NT2/D1 (cell line): ENCODE results near the gene MAPK11.

Experiments used
- SUZ12 ChIP-seq: IDR thresholded peaks from 2 replicates; pipeline ENCODE4 v1.6.1; 2011; ENCODE audit not compliant: insufficient read length, insufficient read depth; ENCODE audit errors: extremely low read depth
- YY1 ChIP-seq: IDR thresholded peaks from 2 replicates; pipeline ENCODE4 v1.6.1; 2011; ENCODE audit not compliant: insufficient read length, insufficient read depth
- ZNF274 ChIP-seq: IDR thresholded peaks from 2 replicates; pipeline ENCODE4 v1.6.1; 2011; ENCODE audit warnings: mild to moderate bottlenecking, low read depth, low read length

DNA sequence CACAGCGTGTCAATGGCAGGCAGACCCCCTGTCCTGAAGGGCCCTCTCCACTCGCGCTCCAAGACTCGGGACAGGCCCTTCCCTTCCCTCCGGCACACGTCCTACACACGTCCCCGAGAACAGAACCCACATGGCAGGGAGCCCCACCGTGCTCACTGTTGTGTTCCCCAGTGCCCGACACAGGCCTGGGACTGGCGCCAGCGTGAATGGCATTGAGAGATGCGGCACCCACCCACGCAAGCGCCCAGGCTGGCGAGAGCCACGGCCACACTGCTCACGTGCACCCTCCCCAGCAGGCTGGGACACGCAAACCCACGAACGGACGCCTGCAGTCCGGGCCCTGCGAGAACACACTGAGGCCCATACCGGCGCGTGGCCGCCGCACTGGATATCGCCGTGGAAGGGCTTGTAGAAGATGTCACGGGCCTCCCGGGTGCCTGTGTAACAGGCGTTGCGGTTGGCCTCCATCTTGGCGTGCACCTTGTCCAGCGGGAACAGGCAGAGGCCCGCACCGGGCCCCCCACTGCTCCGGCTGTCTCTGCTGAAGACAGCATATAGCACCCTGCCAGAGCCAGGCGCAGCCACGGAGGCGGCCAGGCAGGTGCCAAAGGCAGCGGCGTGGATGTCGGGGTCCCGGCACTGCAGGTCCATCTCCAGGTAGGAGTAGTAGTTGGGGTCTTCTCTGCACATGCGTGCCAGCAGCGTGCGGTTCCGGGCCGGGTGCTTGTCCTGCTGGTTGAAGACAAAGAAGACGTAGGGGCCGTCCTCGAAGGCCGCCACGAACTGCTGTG, 19.2 kb upstream of the MAPK11 start:
- TF ChIP-seq YY1 = no peak
- no peak for TF ChIP-seq ZNF274
- no peak for TF ChIP-seq SUZ12
